ENCODE measurements around the gene VWA5B1. TPM values are rescaled to one million over a fixed set of nuclear protein-coding genes. Genes with fewer than 3 reads are reported as not detected.

The VWA5B1 gene
- total RNA-seq, 4 donors from 2014 or later, result not detected

- no peak for DNase-seq (ENCODE audit: low spot score in 2 of 2)
- Histone ChIP-seq H3K9me3 (peaks cover 0 to 10% (median 0%) of the 10 kb centered on the region in 4 donors), H3K4me1 (no peaks in the 10 kb centered on the region), H3K36me3 (no peaks in the 10 kb centered on the region), H3K27me3 (peaks cover 0 to 14% of the 10 kb centered on the region in 2 donors), H3K4me3 (no peak overlapping the region), H3K27ac (no peak overlapping the region)
- no peak for TF ChIP-seq POLR2A (IDR thresholded peaks at IDR 0.05)
- TF ChIP-seq, protein P1, sequence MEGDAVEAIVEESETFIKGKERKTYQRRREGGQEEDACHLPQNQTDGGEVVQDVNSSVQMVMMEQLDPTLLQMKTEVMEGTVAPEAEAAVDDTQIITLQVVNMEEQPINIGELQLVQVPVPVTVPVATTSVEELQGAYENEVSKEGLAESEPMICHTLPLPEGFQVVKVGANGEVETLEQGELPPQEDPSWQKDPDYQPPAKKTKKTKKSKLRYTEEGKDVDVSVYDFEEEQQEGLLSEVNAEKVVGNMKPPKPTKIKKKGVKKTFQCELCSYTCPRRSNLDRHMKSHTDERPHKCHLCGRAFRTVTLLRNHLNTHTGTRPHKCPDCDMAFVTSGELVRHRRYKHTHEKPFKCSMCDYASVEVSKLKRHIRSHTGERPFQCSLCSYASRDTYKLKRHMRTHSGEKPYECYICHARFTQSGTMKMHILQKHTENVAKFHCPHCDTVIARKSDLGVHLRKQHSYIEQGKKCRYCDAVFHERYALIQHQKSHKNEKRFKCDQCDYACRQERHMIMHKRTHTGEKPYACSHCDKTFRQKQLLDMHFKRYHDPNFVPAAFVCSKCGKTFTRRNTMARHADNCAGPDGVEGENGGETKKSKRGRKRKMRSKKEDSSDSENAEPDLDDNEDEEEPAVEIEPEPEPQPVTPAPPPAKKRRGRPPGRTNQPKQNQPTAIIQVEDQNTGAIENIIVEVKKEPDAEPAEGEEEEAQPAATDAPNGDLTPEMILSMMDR (IDR thresholded peaks at IDR 0.05), result no peak
- no peak for TF ChIP-seq EP300 (IDR thresholded peaks at IDR 0.05)
- 83 to 96% methylated on average over 6 to 7 of the region's 7 CpGs for WGBS, 2 donors
These were observed 59.7 kb downstream of the VWA5B1 start for GRCh38 chr1:20350421-20350820.

DNA sequence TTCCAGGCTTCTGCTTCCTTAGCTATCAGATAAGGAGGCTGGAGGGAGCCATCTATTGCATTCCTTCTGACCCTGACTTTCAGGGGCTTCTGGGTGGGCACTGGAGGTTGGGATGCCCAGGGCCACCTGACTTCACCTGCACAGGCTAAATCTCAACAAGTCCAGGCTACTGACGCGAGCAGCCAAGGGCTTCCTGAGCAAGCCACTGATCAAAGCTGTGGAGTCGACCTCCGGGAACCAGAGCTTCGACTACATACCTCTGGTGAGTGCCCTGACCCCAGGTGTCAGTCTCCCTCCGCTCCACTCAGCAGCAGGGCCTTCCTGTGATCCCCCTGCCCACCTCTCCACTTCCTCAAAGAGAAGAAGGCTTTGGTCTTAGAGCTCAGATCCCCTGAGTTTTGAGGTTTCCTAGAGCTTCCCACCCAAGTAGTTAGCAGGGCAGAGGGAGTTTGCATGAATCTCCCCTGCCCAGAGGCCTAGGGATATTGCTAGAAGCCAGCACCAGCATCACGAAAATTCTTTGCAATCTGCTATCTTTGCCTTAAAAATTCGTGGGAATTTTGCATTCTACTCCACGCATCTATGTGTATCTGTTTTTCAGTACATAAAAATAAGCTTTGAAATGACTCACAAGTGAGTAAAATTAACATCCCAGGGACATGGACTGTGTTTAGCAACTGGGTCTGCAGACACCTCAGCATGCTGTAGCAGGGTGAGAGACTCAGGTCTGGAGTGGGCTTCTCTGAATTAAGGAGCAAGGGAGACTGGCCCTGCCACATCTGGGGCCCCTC lies 61.4 kb downstream of the VWA5B1 start:
- Histone ChIP-seq H3K27ac (no peak overlapping the region), H3K27me3 (no peaks in the 10 kb centered on the region), H3K9me3 (no peaks in the 10 kb centered on the region), H3K4me3 (no peak overlapping the region), H3K4me1 (no peaks in the 10 kb centered on the region), H3K36me3 (no peaks in the 10 kb centered on the region)
- WGBS, 2 donors, result 71 to 73% methylated on average over 5 to 9 of the region's 9 CpGs
- TF ChIP-seq, protein P1 (IDR thresholded peaks at IDR 0.05), result no peak
- no peak for TF ChIP-seq EP300 (IDR thresholded peaks at IDR 0.05)
- no peak for TF ChIP-seq POLR2A (IDR thresholded peaks at IDR 0.05)
- DNase-seq (ENCODE audit: low spot score in 2 of 2), result no peak

DNA sequence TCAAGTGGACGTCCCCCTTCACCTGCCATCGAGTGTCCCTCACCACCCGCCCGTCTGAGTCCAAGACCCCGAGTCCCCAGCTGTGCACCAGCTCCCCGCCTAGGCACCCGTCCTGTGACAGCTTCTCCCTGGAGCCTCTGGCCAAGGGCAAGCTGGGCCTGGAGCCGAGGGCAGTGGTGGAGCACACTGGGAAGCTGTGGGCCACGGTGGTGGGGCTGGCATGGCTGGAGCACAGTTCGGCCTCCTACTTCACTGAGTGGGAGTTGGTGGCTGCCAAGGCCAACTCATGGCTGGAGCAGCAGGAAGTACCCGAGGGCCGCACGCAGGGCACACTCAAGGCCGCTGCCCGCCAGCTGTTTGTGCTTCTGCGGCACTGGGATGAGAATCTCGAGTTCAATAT lies 63.2 kb downstream of the VWA5B1 start:
- Histone ChIP-seq H3K36me3 (no peaks in the 10 kb centered on the region), H3K9me3 (no peaks in the 10 kb centered on the region), H3K27ac (no peak overlapping the region), H3K27me3 (peaks cover 0 to 5% of the 10 kb centered on the region in 2 donors), H3K4me1 (peaks cover 0 to 9% (median 2%) of the 10 kb centered on the region in 4 donors), H3K4me3 (no peak overlapping the region)
- no peak for DNase-seq (ENCODE audit: low spot score in 2 of 2)
- 85 to 94% methylated on average over 15 of the region's 17 CpGs for WGBS, 2 donors
- TF ChIP-seq POLR2A (IDR thresholded peaks at IDR 0.05) (no peak), EP300 (IDR thresholded peaks at IDR 0.05) (no peak)
- TF ChIP-seq, protein P1 (IDR thresholded peaks at IDR 0.05), result no peak

GRCh38 chr1:20354610-20355009 lies 63.9 kb downstream of the VWA5B1 start:
- WGBS, 2 donors, result 79 to 90% methylated on average over 4 of the region's 4 CpGs
- no peaks in the 10 kb centered on the region for H3K9me3 ChIP-seq
- DNase-seq (ENCODE audit: low spot score in 2 of 2), result no peak
- peaks cover 0 to 5% of the 10 kb centered on the region in 2 donors for H3K27me3 ChIP-seq
- H3K4me1 ChIP-seq, result peaks cover 0 to 13% (median 2%) of the 10 kb centered on the region in 4 donors
- no peaks in the 10 kb centered on the region for H3K36me3 ChIP-seq
- H3K4me3 ChIP-seq, result no peak overlapping the region
- no peak for TF ChIP-seq POLR2A (IDR thresholded peaks at IDR 0.05)
- TF ChIP-seq, protein P1 (IDR thresholded peaks at IDR 0.05), result no peak
- TF ChIP-seq EP300 (IDR thresholded peaks at IDR 0.05), result no peak
- H3K27ac ChIP-seq, result no peak overlapping the region

- Histone ChIP-seq H3K4me3 (no peak overlapping the region), H3K9me3 (no peaks in the 10 kb centered on the region), H3K4me1 (peaks cover 0 to 13% (median 2%) of the 10 kb centered on the region in 4 donors), H3K27me3 (peaks cover 0 to 12% of the 10 kb centered on the region in 2 donors), H3K36me3 (no peaks in the 10 kb centered on the region), H3K27ac (no peak overlapping the region)
- WGBS, 2 donors, result 79 to 82% methylated on average over 14 of the region's 14 CpGs
- TF ChIP-seq, protein P1 (IDR thresholded peaks at IDR 0.05), result no peak
- TF ChIP-seq POLR2A (IDR thresholded peaks at IDR 0.05) (no peak), EP300 (IDR thresholded peaks at IDR 0.05) (no peak)
- no peak for DNase-seq (ENCODE audit: low spot score in 2 of 2)
These were observed 64.6 kb downstream of the VWA5B1 start for GRCh38 chr1:20355101-20355827.

Measured in tibial nerve (tissue), 4 donors.